Left ventricle myocardium inferior (tissue), 1 donor: ENCODE measurements around the gene CORO2A. TPM values are rescaled to one million over a fixed set of nuclear protein-coding genes. Genes with fewer than 3 reads are reported as not detected.
"Not testable (repeated sequence)": the region's sequence is repeated elsewhere in the genome, so short reads cannot be mapped to it uniquely, and the experiment has no call there.

Source experiments
- DNase-seq: peaks from one replicate; pipeline ENCODE4 v3.0.0-alpha.2; 2020
- H3K27ac ChIP-seq: fragments of 200-600 bp; replicated peaks from 2 replicates; pipeline ENCODE4 v1.8.0; 2021
- H3K27me3 ChIP-seq: fragments of 200-600 bp; 2 replicates; pipeline ENCODE4 v1.8.0; 2021; ENCODE audit warnings: low read depth
- H3K36me3 ChIP-seq: fragments of 200-600 bp; 2 replicates; pipeline ENCODE4 v1.8.0; 2021
- H3K4me1 ChIP-seq: fragments of 200-600 bp; 2 replicates; pipeline ENCODE4 v1.8.0; 2021
- H3K4me3 ChIP-seq: fragments of 200-600 bp; 2 replicates; pipeline ENCODE4 v1.8.0; 2021; ENCODE audit warnings: mild to moderate bottlenecking, moderate library complexity
- H3K9me3 ChIP-seq: fragments of 200-600 bp; replicated peaks from 2 replicates; pipeline ENCODE4 v1.8.0; 2021
- intact Hi-C: fragments of 100-400 bp; cut with micrococcal nuclease; formaldehyde crosslinking; loops from one replicate; pipeline ENCODE4 v1.11.0; 2022
- total RNA-seq: library from RNA; stranded (reverse); fragmentation: NEBNext Ultra II Directional; extraction: Animal tissue kit (Norgen Biotek cat#: 25700); gene quantifications from one replicate; pipeline ENCODE4 v1.2.1, GENCODE V29; 2021
- TF ChIP-seq, protein P1 (sequence below): fragments of 200-600 bp; IDR thresholded peaks from 2 replicates; pipeline ENCODE4 v1.8.0; 2021; ENCODE audit warnings: antibody characterized with exemption, mild to moderate bottlenecking, borderline replicate concordance
- donor health status: DM: no; HTN: yes; CAD: no; lungs with severe emphysema.

CORO2A gene
- total RNA-seq, 1 donor from 2014 or later = 0.14 TPM

DNA sequence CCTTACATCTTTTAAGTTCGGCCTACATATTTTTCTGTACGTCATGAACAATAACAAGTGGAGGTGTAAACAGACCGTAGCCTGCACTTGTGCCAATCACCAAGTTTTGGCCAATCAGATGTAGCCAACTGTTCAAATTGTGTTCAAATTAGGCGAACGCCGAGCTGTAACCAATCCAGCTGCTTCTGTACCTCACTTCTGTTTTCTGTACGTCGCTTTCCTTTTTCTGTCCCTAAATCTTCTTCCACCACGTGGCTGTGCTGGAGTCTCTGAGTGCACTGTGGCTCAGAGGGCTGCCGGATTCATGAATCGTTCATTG lies 99.9 kb downstream of the CORO2A start:
- Histone ChIP-seq H3K36me3 (no peaks in the 10 kb centered on the region), H3K4me3 (no peak overlapping the region), H3K27ac (no peak overlapping the region), H3K27me3 (peaks cover 48% of the 10 kb centered on the region), H3K4me1 (peaks cover 5% of the 10 kb centered on the region), H3K9me3 (no peaks in the 10 kb centered on the region)
- TF ChIP-seq, protein P1, sequence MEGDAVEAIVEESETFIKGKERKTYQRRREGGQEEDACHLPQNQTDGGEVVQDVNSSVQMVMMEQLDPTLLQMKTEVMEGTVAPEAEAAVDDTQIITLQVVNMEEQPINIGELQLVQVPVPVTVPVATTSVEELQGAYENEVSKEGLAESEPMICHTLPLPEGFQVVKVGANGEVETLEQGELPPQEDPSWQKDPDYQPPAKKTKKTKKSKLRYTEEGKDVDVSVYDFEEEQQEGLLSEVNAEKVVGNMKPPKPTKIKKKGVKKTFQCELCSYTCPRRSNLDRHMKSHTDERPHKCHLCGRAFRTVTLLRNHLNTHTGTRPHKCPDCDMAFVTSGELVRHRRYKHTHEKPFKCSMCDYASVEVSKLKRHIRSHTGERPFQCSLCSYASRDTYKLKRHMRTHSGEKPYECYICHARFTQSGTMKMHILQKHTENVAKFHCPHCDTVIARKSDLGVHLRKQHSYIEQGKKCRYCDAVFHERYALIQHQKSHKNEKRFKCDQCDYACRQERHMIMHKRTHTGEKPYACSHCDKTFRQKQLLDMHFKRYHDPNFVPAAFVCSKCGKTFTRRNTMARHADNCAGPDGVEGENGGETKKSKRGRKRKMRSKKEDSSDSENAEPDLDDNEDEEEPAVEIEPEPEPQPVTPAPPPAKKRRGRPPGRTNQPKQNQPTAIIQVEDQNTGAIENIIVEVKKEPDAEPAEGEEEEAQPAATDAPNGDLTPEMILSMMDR = no peak
- no peak for DNase-seq
- intact Hi-C loops = no loop called here

DNA sequence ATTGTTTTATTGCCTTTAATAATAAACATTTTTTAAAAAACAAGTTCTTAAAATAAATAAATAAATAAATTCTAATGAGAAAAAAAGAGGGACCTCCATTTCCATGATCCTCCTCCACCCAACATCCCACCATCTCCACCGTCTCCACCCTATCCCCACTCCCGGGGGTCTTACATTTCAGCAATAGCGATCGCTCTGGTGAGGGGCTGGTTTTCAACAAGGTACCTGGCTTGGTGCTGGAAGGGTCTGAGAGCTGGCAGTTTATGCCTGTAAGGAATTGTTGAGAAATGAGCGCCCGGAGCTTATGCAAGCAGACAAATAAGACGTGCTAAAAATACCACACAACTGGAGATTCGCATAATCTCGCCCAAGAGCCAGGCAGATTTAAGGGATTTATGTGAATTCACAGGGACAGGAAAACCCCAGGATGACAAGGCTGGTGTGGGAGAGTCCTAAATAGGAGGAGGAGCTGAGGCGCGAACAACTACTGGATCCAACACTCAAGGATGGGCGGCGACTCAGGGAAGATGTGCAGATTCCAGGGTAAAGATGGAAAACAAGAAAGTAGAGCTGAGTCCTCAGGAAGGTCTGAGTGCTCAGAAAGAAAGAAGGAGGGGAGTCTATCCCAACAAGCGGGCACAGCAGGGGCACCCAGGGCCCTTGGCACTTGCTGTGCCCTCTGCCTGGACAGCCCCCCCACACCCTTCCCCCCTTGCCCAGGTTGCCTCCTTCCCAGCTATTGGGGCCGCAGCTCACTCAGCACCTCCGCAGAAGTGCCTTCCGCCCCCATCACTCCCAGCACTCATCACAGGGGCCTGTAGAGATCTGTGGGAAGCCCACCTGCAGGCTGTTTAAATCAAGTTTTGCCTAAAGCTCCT lies 100.5 kb downstream of the CORO2A start:
- H3K36me3 ChIP-seq = no peaks in the 10 kb centered on the region
- TF ChIP-seq, protein P1 = no peak
- intact Hi-C loops = no loop called here
- no peak overlapping the region for H3K27ac ChIP-seq
- peaks cover 48% of the 10 kb centered on the region for H3K27me3 ChIP-seq
- H3K9me3 ChIP-seq = no peaks in the 10 kb centered on the region
- H3K4me1 ChIP-seq = peaks cover 9% of the 10 kb centered on the region
- H3K4me3 ChIP-seq = no peak overlapping the region
- no peak for DNase-seq

DNA sequence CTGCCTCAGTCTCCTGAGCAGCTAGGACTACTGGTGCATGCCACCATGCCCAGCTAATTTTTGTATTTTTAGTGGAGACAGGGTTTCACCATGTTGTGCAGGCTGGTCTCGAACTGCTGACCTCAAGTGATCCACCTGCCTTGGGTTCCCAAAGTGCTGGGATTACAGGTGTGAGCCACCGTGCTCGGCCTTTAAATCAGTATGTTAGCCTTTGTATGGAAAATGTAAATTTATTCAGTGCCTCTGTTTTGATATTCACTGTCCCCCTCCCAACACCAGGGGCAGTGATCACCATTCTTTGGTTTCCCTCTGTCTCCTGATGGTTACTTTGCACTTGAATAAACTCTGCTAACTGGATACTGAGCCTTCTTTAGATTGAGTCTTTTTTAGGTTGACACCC lies 101.8 kb downstream of the CORO2A start:
- intact Hi-C loops, H3K4me1 ChIP-seq, H3K27ac ChIP-seq, H3K36me3 ChIP-seq, DNase-seq, H3K4me3 ChIP-seq, H3K9me3 ChIP-seq: not testable (repeated sequence)
- peaks cover 48% of the 10 kb centered on the region for H3K27me3 ChIP-seq

DNA sequence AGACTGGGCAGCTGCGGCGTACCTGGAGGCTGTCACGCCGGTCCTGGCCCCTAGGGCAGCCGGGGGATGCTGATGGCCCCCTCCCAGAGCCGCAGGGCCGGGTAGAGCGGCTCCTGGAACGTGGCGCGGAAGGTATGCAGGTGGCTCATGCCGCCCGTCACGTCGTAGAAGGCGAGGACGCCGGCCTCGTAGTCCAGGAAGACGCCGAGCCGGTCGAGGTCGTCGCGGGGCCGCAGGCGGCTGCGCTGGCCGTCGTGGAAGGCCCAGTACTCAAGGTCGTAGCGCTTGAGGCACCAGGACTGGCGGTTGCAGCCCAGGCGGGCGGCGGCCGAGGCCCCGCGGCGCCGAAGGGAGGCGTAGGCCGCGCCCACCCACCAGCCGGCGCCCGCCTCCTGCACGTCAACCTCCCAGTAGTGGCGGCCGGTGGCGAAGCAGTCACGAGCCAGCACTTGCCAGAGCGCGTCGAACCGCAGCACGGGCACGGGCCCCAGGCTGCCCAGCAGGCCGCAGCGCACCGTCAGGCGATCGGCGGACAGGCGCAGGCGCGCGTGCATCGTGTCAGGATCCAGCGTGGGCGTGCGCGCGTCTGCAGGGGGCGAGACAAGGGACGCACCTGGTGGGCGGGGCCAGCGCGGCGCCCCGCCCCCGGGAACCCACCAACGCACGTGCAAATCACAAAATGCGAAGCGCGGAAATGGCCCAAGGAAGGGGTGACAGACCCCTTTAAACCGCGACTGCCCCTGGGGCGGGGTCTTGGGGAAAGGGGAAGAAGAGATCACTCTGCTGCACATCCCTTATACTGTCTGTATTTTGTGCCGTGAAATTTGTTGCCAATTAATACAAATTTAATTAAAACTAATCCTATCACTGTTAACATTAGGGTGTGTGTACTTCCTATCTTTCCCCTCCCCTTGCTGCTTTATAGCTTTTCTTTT lies 104.8 kb downstream of the CORO2A start:
- intact Hi-C loops = no loop called here
- Histone ChIP-seq H3K4me1 (peaks cover 9% of the 10 kb centered on the region), H3K27ac (no peak overlapping the region), H3K27me3 (peaks cover 18% of the 10 kb centered on the region), H3K9me3 (no peaks in the 10 kb centered on the region), H3K36me3 (peaks cover 23% of the 10 kb centered on the region), H3K4me3 (peak overlapping the region; percentile 62)
- DNase-seq = peak; percentile 22
- TF ChIP-seq, protein P1 = no peak

DNA sequence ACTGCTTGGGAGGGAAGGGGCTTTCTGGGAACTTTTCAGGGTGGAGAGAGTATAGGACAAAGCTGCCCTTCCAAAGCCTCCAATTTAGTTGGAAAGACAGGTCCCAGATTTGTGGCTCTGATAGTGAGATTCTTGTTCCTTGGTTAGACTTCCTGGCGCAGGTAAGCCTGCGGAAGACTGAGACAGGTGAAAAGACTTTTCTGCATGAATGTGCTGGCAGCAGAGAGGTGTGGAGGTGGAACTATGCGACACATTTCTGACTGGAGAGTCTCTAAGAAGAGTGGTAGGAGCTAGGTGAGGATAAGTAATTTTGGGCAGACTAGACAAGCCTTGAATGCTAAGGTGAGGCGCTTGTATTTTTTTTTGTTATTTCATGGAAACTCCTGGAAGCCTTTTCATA lies 106.0 kb downstream of the CORO2A start:
- H3K4me3 ChIP-seq = no peak overlapping the region
- peaks cover 6% of the 10 kb centered on the region for H3K27me3 ChIP-seq
- H3K9me3 ChIP-seq = no peaks in the 10 kb centered on the region
- intact Hi-C loops = no loop called here
- H3K36me3 ChIP-seq = peaks cover 36% of the 10 kb centered on the region
- DNase-seq = no peak
- TF ChIP-seq, protein P1 = no peak
- H3K27ac ChIP-seq = no peak overlapping the region
- peaks cover 9% of the 10 kb centered on the region for H3K4me1 ChIP-seq
